ENCODE measurements around the gene EHD4.

EHD4 gene

DNA sequence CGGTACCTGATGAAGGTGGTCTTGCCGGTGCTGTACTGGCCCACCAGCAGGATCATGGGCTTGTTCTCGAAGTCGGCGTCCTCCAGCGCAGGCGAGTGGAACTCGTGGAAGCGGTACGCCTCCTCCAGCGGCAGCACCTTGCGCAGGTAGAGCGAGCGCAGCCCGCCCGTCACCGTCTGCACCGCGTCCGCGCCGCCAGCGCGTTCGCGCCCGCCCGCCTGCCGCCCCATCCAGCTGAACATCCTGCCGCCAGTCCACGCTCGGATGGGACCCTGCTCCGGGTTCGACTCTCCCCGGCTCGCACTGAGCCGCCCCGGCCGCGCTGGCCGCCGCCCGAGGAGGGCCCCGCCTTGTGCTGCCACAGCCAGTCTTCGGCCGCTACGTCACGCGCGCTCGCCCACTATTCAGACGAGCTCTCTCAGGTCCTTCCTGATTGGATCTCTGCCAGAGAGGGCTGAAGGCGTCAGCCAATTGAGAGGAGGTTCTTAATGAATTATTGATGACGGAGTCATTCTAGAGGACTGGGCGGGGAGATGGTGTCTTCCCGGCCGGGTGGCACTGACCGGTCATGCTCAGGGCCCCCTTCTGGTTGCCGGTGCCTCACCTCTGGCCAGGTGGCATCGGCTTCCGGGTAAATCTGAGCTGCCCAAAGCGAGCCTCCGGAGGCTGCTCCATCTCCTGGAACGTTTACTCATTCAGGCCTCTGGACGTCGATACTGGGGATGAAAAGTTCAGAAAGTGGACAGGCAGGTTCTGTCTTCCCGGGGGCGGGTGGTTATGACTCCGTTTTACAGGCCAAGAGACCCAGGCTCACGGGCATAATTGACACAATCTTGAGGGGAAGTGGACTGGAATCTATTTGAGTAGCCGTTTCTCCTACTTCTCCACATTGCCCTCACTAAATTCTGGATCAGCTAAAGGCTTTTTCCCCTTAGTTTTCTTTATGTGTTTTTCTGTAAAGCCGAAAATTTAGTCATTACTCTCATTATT is at the start of gene EHD4:
Gene EHD4, minus strand, starts transcription at position 305 of the 990 bp plus-strand sequence. Its CDS starts 63 bp downstream, at position 242.
- no peaks in the 10 kb centered on the region for H3K9me3 ChIP-seq (ENCODE audit: insufficient read depth, low read depth, low read length)
- H3F3A ChIP-seq (ENCODE audit: low read depth), result no peaks in the 10 kb centered on the region; the same call in 1 of the 2 replicates
- H4K20me1 ChIP-seq (ENCODE audit: insufficient read depth, low read length, poor library complexity, severe bottlenecking), result peaks cover 7% of the 10 kb centered on the region
- H3K4me3 ChIP-seq (ENCODE audit: low read length, poor library complexity, severe bottlenecking), result peak within 1 kb of the TSS; percentile 78
- H3K27me3 ChIP-seq (ENCODE audit: insufficient read depth, low read length, poor library complexity, severe bottlenecking), result no peaks in the 10 kb centered on the region
- peak within 1 kb of the TSS; percentile 94 for H2AFZ ChIP-seq (ENCODE audit: low read length)
- peaks cover 22% of the 10 kb centered on the region for H3K4me1 ChIP-seq (ENCODE audit: insufficient read depth, low read length, poor library complexity, severe bottlenecking)
- H3K9me2 ChIP-seq (replicated peaks; ENCODE audit: low read depth, low read length), result no peaks in the 10 kb centered on the region
- H3K36me3 ChIP-seq (ENCODE audit: insufficient read depth, low read length), result no peaks in the 10 kb centered on the region
- peak within 1 kb of the TSS; percentile 61 for H3K9ac ChIP-seq (ENCODE audit: low read depth, low read length, poor library complexity, severe bottlenecking)
- no peaks in the 10 kb centered on the region for H3K79me2 ChIP-seq (ENCODE audit: insufficient read depth, low read length)
- TF ChIP-seq EZH2phosphoT487 (IDR thresholded peaks at IDR 0.05; ENCODE audit: borderline replicate concordance), result no peak
- TF ChIP-seq, protein P1, sequence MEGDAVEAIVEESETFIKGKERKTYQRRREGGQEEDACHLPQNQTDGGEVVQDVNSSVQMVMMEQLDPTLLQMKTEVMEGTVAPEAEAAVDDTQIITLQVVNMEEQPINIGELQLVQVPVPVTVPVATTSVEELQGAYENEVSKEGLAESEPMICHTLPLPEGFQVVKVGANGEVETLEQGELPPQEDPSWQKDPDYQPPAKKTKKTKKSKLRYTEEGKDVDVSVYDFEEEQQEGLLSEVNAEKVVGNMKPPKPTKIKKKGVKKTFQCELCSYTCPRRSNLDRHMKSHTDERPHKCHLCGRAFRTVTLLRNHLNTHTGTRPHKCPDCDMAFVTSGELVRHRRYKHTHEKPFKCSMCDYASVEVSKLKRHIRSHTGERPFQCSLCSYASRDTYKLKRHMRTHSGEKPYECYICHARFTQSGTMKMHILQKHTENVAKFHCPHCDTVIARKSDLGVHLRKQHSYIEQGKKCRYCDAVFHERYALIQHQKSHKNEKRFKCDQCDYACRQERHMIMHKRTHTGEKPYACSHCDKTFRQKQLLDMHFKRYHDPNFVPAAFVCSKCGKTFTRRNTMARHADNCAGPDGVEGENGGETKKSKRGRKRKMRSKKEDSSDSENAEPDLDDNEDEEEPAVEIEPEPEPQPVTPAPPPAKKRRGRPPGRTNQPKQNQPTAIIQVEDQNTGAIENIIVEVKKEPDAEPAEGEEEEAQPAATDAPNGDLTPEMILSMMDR (conservative IDR thresholded peaks at IDR 0.05; ENCODE audit: low read length), result peak; percentile 44
- peak within 1 kb of the TSS; percentile 79 for H3K4me2 ChIP-seq (ENCODE audit: low read depth, low read length, poor library complexity, severe bottlenecking)

- H4K20me1 ChIP-seq (ENCODE audit: insufficient read depth, low read length, poor library complexity, severe bottlenecking), result no peaks in the 10 kb centered on the region
- TF ChIP-seq, protein P1 (conservative IDR thresholded peaks at IDR 0.05; ENCODE audit: low read length), result no peak
- TF ChIP-seq EZH2phosphoT487 (IDR thresholded peaks at IDR 0.05; ENCODE audit: borderline replicate concordance), result no peak
- no peak overlapping the region for H3K4me2 ChIP-seq (ENCODE audit: low read depth, low read length, poor library complexity, severe bottlenecking)
- no peaks in the 10 kb centered on the region for H3K36me3 ChIP-seq (ENCODE audit: insufficient read depth, low read length)
- no peaks in the 10 kb centered on the region for H3K4me1 ChIP-seq (ENCODE audit: insufficient read depth, low read length, poor library complexity, severe bottlenecking)
- no peaks in the 10 kb centered on the region for H3K79me2 ChIP-seq (ENCODE audit: insufficient read depth, low read length)
- H3F3A ChIP-seq (ENCODE audit: low read depth), result no peaks in the 10 kb centered on the region
- H3K9ac ChIP-seq (ENCODE audit: low read depth, low read length, poor library complexity, severe bottlenecking), result no peak overlapping the region
- no peak overlapping the region for H3K4me3 ChIP-seq (ENCODE audit: low read length, poor library complexity, severe bottlenecking)
- H3K27me3 ChIP-seq (ENCODE audit: insufficient read depth, low read length, poor library complexity, severe bottlenecking), result no peaks in the 10 kb centered on the region
- H2AFZ ChIP-seq (ENCODE audit: low read length), result no peak overlapping the region
- no peaks in the 10 kb centered on the region for H3K9me2 ChIP-seq (replicated peaks; ENCODE audit: low read depth, low read length)
- peaks cover 4% of the 10 kb centered on the region; the same call in 1 of the 2 replicates for H3K9me3 ChIP-seq (ENCODE audit: insufficient read depth, low read depth, low read length)
These were observed 49.2 kb upstream of the EHD4 start for GRCh38 chr15:42021593-42021992.

DNA sequence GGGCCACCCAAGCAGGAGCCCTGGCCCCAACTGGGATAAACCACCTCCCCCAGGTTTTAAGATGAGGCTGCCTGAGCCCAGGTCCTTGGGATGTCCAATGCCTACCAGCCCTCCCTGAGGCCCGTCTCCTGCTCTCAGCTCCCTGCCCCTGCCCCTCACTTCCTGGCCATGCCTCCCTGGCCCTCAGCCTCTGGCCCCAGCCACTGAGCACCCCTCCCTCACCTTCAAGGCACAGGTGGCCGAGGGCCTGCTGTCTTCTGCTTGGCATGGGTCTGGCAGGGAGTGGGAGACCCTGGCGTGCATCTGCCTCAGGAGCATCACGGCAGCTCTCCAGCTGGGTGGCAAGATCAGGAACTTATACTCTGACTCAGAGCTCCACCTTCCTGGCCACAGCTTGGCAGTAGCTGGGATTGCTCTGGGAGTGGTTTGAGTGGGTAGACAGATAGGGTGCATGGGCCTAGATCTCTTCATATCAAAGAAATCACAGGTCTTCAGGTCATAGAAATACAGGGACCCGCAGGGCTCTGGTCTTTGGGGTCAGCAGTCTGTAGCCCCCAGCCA is 48.4 kb upstream of the EHD4 start, which contains the start of gene PLA2G4E:
Gene PLA2G4E, minus strand, starts transcription at position 330 of the 561 bp plus-strand sequence. Its CDS starts 12 bp downstream, at position 318.
- Histone ChIP-seq H3K79me2 (ENCODE audit: insufficient read depth, low read length) (no peaks in the 10 kb centered on the region), H3K4me1 (ENCODE audit: insufficient read depth, low read length, poor library complexity, severe bottlenecking) (no peaks in the 10 kb centered on the region), H3K9ac (ENCODE audit: low read depth, low read length, poor library complexity, severe bottlenecking) (no peak within 1 kb of the TSS), H2AFZ (ENCODE audit: low read length) (no peak within 1 kb of the TSS), H3K9me2 (replicated peaks; ENCODE audit: low read depth, low read length) (no peaks in the 10 kb centered on the region), H3K4me3 (ENCODE audit: low read length, poor library complexity, severe bottlenecking) (no peak within 1 kb of the TSS), H3K27me3 (ENCODE audit: insufficient read depth, low read length, poor library complexity, severe bottlenecking) (no peaks in the 10 kb centered on the region), H3K4me2 (ENCODE audit: low read depth, low read length, poor library complexity, severe bottlenecking) (no peak within 1 kb of the TSS), H4K20me1 (ENCODE audit: insufficient read depth, low read length, poor library complexity, severe bottlenecking) (no peaks in the 10 kb centered on the region), H3K9me3 (ENCODE audit: insufficient read depth, low read depth, low read length) (peaks cover 4% of the 10 kb centered on the region; the same call in 1 of the 2 replicates), H3K36me3 (ENCODE audit: insufficient read depth, low read length) (no peaks in the 10 kb centered on the region), H3F3A (ENCODE audit: low read depth) (no peaks in the 10 kb centered on the region)
- TF ChIP-seq, protein P1 (conservative IDR thresholded peaks at IDR 0.05; ENCODE audit: low read length), result no peak
- TF ChIP-seq EZH2phosphoT487 (IDR thresholded peaks at IDR 0.05; ENCODE audit: borderline replicate concordance), result no peak

Measured in Loucy (cell line).